Keratinocyte (primary cell): Measurements from ENCODE around the gene EPB41L4B. TPM values are rescaled to one million over a fixed set of nuclear protein-coding genes. Genes with fewer than 3 reads are reported as not detected.

Experiments used
- DNase-seq: peaks from one replicate; pipeline ENCODE4 v3.0.0-alpha.2; 2011; ENCODE audit warnings: low read depth, missing footprints, low spot score
- FAIRE-seq: peaks from 2 replicates; lab custom pipeline; 2011; peaks lifted over from hg19 to GRCh38; lab: Jason Lieb, UNC
- H2AFZ ChIP-seq: 2 replicates; pipeline ENCODE4 v1.6.0; 2012; ENCODE audit warnings: low read length, control low read depth, inconsistent platforms; ENCODE audit not compliant: control insufficient read depth
- H3K27ac ChIP-seq: 2 replicates; pipeline ENCODE4 v1.5.1; 2011; ENCODE audit warnings: low read length; ENCODE audit not compliant: control insufficient read depth, insufficient read depth
- H3K27me3 ChIP-seq: 3 replicates; pipeline ENCODE4 v1.6.0; 2011; ENCODE audit warnings: low read length; ENCODE audit not compliant: control insufficient read depth, insufficient read depth; ENCODE audit errors: extremely low read depth
- H3K36me3 ChIP-seq, 2 experiments: 2 replicates in 1 of 2; 3 replicates in 1 of 2; pipeline ENCODE4 v1.5.1; 2011; ENCODE audit warnings: low read length in 2 of 2, mild to moderate bottlenecking in 1 of 2; ENCODE audit not compliant: control insufficient read depth in 2 of 2, insufficient read depth in 2 of 2; ENCODE audit errors: extremely low read depth in 1 of 2
- H3K4me1 ChIP-seq: 3 replicates; pipeline ENCODE4 v1.5.1; 2011; ENCODE audit warnings: low read length; ENCODE audit not compliant: control insufficient read depth, insufficient read depth; ENCODE audit errors: extremely low read depth
- H3K4me2 ChIP-seq: 3 replicates; pipeline ENCODE4 v1.6.0; 2011; ENCODE audit warnings: low read depth, low read length; ENCODE audit not compliant: control insufficient read depth, insufficient read depth; ENCODE audit errors: extremely low read depth
- H3K4me3 ChIP-seq, 3 experiments: fragments of 200-600 bp in 1 of 3; sonication (generic) in 1 of 3; 2 replicates in 2 of 3; 3 replicates in 1 of 3; pipeline ENCODE4 v1.5.1; 2011 to 2016; ENCODE audit warnings: low read length in 3 of 3, mild to moderate bottlenecking in 3 of 3, control low read depth in 2 of 3, inconsistent platforms in 1 of 3, low read depth in 1 of 3, mixed read lengths in 1 of 3, mixed run types in 1 of 3, moderate library complexity in 1 of 3; ENCODE audit not compliant: control insufficient read depth in 2 of 3, insufficient read depth in 2 of 3; ENCODE audit errors: extremely low read depth in 1 of 3
- H3K79me2 ChIP-seq: 2 replicates; pipeline ENCODE4 v1.6.0; 2012; ENCODE audit warnings: low read length; ENCODE audit not compliant: control insufficient read depth, insufficient read depth
- H3K9ac ChIP-seq: 3 replicates; pipeline ENCODE4 v1.6.0; 2011; ENCODE audit warnings: low read length; ENCODE audit not compliant: control insufficient read depth, insufficient read depth; ENCODE audit errors: extremely low read depth
- H3K9me1 ChIP-seq: 3 replicates; pipeline ENCODE4 v1.6.0; 2011; ENCODE audit warnings: low read length; ENCODE audit not compliant: control insufficient read depth, insufficient read depth; ENCODE audit errors: extremely low read depth
- H3K9me3 ChIP-seq: 2 replicates; pipeline ENCODE4 v1.5.1; 2012; ENCODE audit warnings: low read depth, low read length; ENCODE audit not compliant: control insufficient read depth
- H4K20me1 ChIP-seq: 3 replicates; pipeline ENCODE4 v1.6.0; 2011; ENCODE audit warnings: low read length; ENCODE audit not compliant: control insufficient read depth, insufficient read depth; ENCODE audit errors: extremely low read depth
- EZH2 ChIP-seq: IDR thresholded peaks from one replicate; pipeline ENCODE4 v1.6.1; 2012; ENCODE audit warnings: inconsistent platforms, mild to moderate bottlenecking, low read length, moderate library complexity
- dilution Hi-C: fragments of 300-500 bp; cut with MboI; formaldehyde crosslinking; loops from one replicate; pipeline ENCODE4 v1.7.0; 2020; ENCODE audit warnings: low sequenced_read_pairs; ENCODE audit not compliant: extremely low pct_ligation_motif_present
- polyA plus RNA-seq, 5 experiments: library from polyadenylated mRNA; depleted of rRNA in 3 of 5; stranded (reverse) in 3 of 5; stranded (forward) in 1 of 5; unstranded in 1 of 5; fragments of >200 nt; gene quantifications; 1 replicate in 1 of 5; 2 replicates in 3 of 5; 3 replicates in 1 of 5; pipeline versions ENCODE4 v1.2.1 to v1.2.3, GENCODE V29; 2011 to 2012; ENCODE audit warnings: missing spikeins in 2 of 5, low read depth in 1 of 5, low replicate concordance in 1 of 5
- TF ChIP-seq, protein P1 (sequence below), 3 experiments: IDR thresholded peaks in 1 of 3; conservative IDR thresholded peaks in 1 of 3; optimal IDR thresholded peaks in 1 of 3; 2 replicates in 2 of 3; 3 replicates in 1 of 3; pipeline versions ENCODE3 to v1.5.1; 2011; ENCODE audit warnings: low read length in 3 of 3, mild to moderate bottlenecking in 3 of 3, moderate library complexity in 2 of 3, control low read depth in 1 of 3, inconsistent platforms in 1 of 3; ENCODE audit not compliant: insufficient read depth in 2 of 3; ENCODE audit errors: extremely low read depth in 1 of 3

EPB41L4B gene
- polyA plus RNA-seq, 1 donor (not counting 4 experiments of a cell fraction or from before 2014, with no cell fraction given) = 13.7 TPM

DNA sequence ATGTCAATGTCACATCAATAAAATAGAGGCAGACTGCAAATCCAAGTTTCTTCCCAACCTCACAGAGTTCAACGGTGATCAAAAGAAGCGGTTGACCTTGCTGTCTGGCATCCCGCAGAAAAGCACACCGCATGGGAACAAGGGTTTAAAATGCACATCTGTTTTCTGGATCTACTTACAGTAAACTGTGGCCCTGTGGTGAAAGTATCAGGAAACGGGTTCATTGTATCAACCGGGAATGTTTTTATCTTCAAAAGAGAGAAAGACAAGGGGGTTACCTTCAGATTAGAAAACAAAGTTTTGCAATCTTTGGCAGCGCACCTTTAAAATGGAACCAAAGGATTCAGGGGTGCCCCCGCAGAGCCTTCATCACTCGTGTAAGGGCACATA lies 138.3 kb downstream of the EPB41L4B start:
- Histone ChIP-seq H3K9me1 (no peaks in the 10 kb centered on the region), H2AFZ (no peak overlapping the region), H3K4me1 (no peaks in the 10 kb centered on the region), H3K27ac (no peak overlapping the region), H3K79me2 (no peaks in the 10 kb centered on the region), H3K36me3 (no peaks in the 10 kb centered on the region), H3K9ac (no peak overlapping the region), H3K4me2 (no peak overlapping the region), H3K4me3 (no peak overlapping the region), H3K27me3 (peaks cover 10% of the 10 kb centered on the region), H4K20me1 (no peaks in the 10 kb centered on the region), H3K9me3 (no peaks in the 10 kb centered on the region)
- dilution Hi-C loops = loop anchor here (10.0 kb wide), 1 partner anchor 58 kb away; no protein-coding TSS in a partner anchor
- DNase-seq (no peak), FAIRE-seq (no peak)
- TF ChIP-seq EZH2 = no peak
- TF ChIP-seq, protein P1, sequence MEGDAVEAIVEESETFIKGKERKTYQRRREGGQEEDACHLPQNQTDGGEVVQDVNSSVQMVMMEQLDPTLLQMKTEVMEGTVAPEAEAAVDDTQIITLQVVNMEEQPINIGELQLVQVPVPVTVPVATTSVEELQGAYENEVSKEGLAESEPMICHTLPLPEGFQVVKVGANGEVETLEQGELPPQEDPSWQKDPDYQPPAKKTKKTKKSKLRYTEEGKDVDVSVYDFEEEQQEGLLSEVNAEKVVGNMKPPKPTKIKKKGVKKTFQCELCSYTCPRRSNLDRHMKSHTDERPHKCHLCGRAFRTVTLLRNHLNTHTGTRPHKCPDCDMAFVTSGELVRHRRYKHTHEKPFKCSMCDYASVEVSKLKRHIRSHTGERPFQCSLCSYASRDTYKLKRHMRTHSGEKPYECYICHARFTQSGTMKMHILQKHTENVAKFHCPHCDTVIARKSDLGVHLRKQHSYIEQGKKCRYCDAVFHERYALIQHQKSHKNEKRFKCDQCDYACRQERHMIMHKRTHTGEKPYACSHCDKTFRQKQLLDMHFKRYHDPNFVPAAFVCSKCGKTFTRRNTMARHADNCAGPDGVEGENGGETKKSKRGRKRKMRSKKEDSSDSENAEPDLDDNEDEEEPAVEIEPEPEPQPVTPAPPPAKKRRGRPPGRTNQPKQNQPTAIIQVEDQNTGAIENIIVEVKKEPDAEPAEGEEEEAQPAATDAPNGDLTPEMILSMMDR (optimal IDR thresholded peaks at IDR 0.05 in 1 of 3, IDR thresholded peaks at IDR 0.05 in 1 of 3, conservative IDR thresholded peaks at IDR 0.05 in 1 of 3; ENCODE audit: extremely low read depth in 1 of 3, insufficient read depth in 2 of 3, low read length in 3 of 3) = no peak

DNA sequence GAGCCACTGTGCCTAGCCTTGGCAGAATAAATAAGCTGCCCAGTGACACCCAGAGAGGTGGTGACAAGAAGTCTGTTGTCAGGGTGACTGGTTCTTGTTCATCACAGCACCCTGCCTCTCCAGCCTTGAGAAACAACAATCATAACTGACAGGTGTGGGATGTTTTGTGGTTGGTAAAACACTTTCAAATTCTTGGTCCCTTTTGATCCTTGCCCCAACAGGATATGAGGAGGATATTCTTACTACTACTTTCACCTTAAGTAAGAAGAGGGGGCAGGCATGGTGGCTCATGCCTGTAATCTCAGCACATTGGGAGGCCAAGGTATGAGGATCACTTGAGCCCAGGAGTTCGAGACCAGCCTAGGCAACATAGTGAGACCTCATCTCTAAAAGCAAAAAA lies 139.6 kb downstream of the EPB41L4B start:
- Histone ChIP-seq H3K4me2 (no peak overlapping the region), H3K9me1 (no peaks in the 10 kb centered on the region), H2AFZ (no peak overlapping the region), H3K27ac (no peak overlapping the region), H3K4me3 (no peak overlapping the region), H3K9me3 (no peaks in the 10 kb centered on the region), H4K20me1 (no peaks in the 10 kb centered on the region), H3K36me3 (no peaks in the 10 kb centered on the region), H3K79me2 (no peaks in the 10 kb centered on the region), H3K27me3 (peaks cover 10% of the 10 kb centered on the region), H3K9ac (no peak overlapping the region), H3K4me1 (no peaks in the 10 kb centered on the region)
- FAIRE-seq (no peak), DNase-seq (no peak)
- dilution Hi-C loops = loop anchor here (10.0 kb wide), 1 partner anchor 56 kb away; no protein-coding TSS in a partner anchor
- TF ChIP-seq, protein P1 (optimal IDR thresholded peaks at IDR 0.05 in 1 of 3, IDR thresholded peaks at IDR 0.05 in 1 of 3, conservative IDR thresholded peaks at IDR 0.05 in 1 of 3; ENCODE audit: extremely low read depth in 1 of 3, insufficient read depth in 2 of 3, low read length in 3 of 3) = no peak
- TF ChIP-seq EZH2 = no peak
